Cardiac atrium fibroblast (primary cell): ENCODE measurements around the gene SPATA3. TPM values are rescaled to one million over a fixed set of nuclear protein-coding genes. Genes with fewer than 3 reads are reported as not detected.

Experiments used
- total RNA-seq: library from RNA; depleted of rRNA; stranded (reverse); fragments of >200 nt; gene quantifications from 2 replicates; pipeline ENCODE4 v1.2.3, GENCODE V29; 2015

SPATA3 gene
- not detected in 2 replicates for total RNA-seq

GRCh38 chr2:230995821-230996220, at the start of gene SPATA3:
SPATA3 (plus strand) TSS chr2:230996121; CDS start chr2:230996234, 113 bp downstream.

DNA sequence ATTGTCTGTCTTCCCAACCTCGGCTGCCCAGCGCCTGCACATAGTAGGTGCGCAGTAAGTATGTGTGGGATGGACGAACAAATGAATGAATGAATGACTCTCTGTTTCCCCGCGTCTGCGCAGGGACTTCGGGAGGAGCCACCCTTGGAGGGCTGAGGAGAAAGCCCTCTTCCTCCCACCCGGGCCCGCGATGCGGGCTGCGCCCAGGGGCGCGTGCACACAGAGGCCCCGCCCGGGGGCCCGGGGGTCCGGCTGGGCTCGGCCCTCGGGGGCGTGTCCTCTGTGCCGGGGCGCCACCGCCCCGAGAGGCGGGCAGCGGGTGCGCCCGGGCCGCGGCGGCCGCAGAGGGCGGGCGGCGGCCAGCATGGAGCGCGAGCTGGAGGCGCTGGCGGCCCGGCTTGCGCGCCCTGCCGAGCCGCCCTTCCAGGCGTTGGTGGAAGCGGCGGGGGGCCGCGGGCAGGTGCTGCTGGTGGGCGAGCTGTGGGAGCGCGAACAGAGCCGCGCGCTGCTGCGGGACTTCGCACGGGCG, 41.3 kb downstream of the SPATA3 start, which contains the start of gene C2orf72:
TSS of gene C2orf72 (plus strand) at position 322 of the 529 bp plus-strand sequence. CDS start at position 365, 43 bp downstream.

GRCh38 chr2:231056453-231057416, 60.8 kb downstream of the SPATA3 start, which contains the start of gene PSMD1:
PSMD1 (plus strand) TSS chr2:231056867; CDS start chr2:231057026, 159 bp downstream.

Other genes with a start within 250 kb of the SPATA3 start
- 151 and 170 TPM in 2 replicates for gene ITM2C, start 131.2 kb upstream of the SPATA3 start, total RNA-seq
- not detected in 2 replicates for gene GPR55, start 70.9 kb upstream of the SPATA3 start, total RNA-seq
- 2.1 and 3.2 TPM in 2 replicates for gene C2orf72, start 41.4 kb downstream of the SPATA3 start, total RNA-seq
- 63.0 and 73.4 TPM in 2 replicates for gene PSMD1, start 60.7 kb downstream of the SPATA3 start, total RNA-seq
- 1.1 TPM in 2 replicates for gene HTR2B, start 128.9 kb downstream of the SPATA3 start, total RNA-seq
- 14.1 and 17.3 TPM in 2 replicates for gene ARMC9, start 202.5 kb downstream of the SPATA3 start, total RNA-seq